ENCODE results near the gene WDR46. TPM values are rescaled to one million over a fixed set of nuclear protein-coding genes. Genes with fewer than 3 reads are reported as not detected.

Gene WDR46
- total and polyA plus RNA-seq, 2 donors (not counting 3 experiments of a cell fraction or from before 2014, with no cell fraction given), result 61.4 to 71.2 TPM

GRCh38 chr6:33279257-33279695 lies 9.8 kb downstream of the WDR46 start:
- Histone ChIP-seq H4K20me1 (replicated peaks; ENCODE audit: control insufficient read depth, extremely low read depth, insufficient read depth, low read length) (no peaks in the 10 kb centered on the region), H3K4me1 (ENCODE audit: control insufficient read depth, extremely low read depth, insufficient read depth, low read length) (peaks cover 25% of the 10 kb centered on the region), H3K79me2 (ENCODE audit: control insufficient read depth, insufficient read depth, low read length) (peaks cover 16% of the 10 kb centered on the region), H2AFZ (ENCODE audit: low read depth, low read length) (no peak overlapping the region), H3K9ac (replicated peaks; ENCODE audit: extremely low read depth, insufficient read depth, low read length) (no peak overlapping the region), H3K36me3 (ENCODE audit: control insufficient read depth in 2 of 2, extremely low read depth in 1 of 2, insufficient read depth in 2 of 2, low read length in 2 of 2) (peaks cover 3 to 36% of the 10 kb centered on the region in 2 experiments), H3K4me3 (replicated peaks in 1 of 3; ENCODE audit: insufficient read depth in 1 of 3, low read depth in 1 of 3, low read length in 3 of 3) (no peak overlapping the region), H3K27ac (ENCODE audit: insufficient read depth, low read depth, low read length) (no peak overlapping the region), H3K9me1 (replicated peaks; ENCODE audit: control insufficient read depth, extremely low read depth, insufficient read depth, low read length) (no peaks in the 10 kb centered on the region), H3K4me2 (ENCODE audit: insufficient read depth, low read length) (no peak overlapping the region), H3K9me3 (replicated peaks; ENCODE audit: control insufficient read depth, insufficient read depth, low read length) (no peaks in the 10 kb centered on the region), H3K27me3 (ENCODE audit: control insufficient read depth in 2 of 2, insufficient read depth in 2 of 2, low read length in 2 of 2) (no peaks in the 10 kb centered on the region)
- FAIRE-seq (no peak), DNase-seq (ENCODE audit: low read depth, low spot score) (no peak)
- POLR2A ChIA-PET, result interaction anchor here (2.3 kb wide), 1 partner anchor 20 kb away, joined by 8 read pairs; no protein-coding TSS in a partner anchor
- BruUV-seq (replicated peaks), result TSS peak; percentile 11
- intact Hi-C loops (cut with micrococcal nuclease) (no loop called here), dilution Hi-C loops (cut with MboI; ENCODE audit: extremely low pct_ligation_motif_present, low sequenced_read_pairs) (no loop called here)
- TF ChIP-seq MYC (IDR thresholded peaks at IDR 0.05; ENCODE audit: low read depth, low read length), result no peak
- no peak for TF ChIP-seq POLR2AphosphoS5 (IDR thresholded peaks at IDR 0.05; ENCODE audit: insufficient read depth, low read depth, low read length)
- TF ChIP-seq MAX (IDR thresholded peaks at IDR 0.05; ENCODE audit: insufficient read depth, insufficient read length), result no peak
- no peak for TF ChIP-seq POLR2A (IDR thresholded peaks at IDR 0.05; ENCODE audit: low read depth, low read length)
- no peak for TF ChIP-seq CTCF (IDR thresholded peaks at IDR 0.05; ENCODE audit: extremely low read depth in 1 of 2, insufficient read depth in 1 of 2, low read depth in 1 of 2, low read length in 2 of 2)
- TF ChIP-seq GATA2 (IDR thresholded peaks at IDR 0.05; ENCODE audit: insufficient read depth, insufficient read length, low read depth, low read length), result no peak
- no peak for TF ChIP-seq JUN (IDR thresholded peaks at IDR 0.05; ENCODE audit: borderline replicate concordance, insufficient read depth, insufficient read length, low read depth)
- no peak for TF ChIP-seq EZH2 (IDR thresholded peaks at IDR 0.05; ENCODE audit: borderline replicate concordance, low read depth, low read length, severe bottlenecking)
- TF ChIP-seq FOS (IDR thresholded peaks at IDR 0.05; ENCODE audit: borderline replicate concordance, insufficient read depth, low read length), result no peak
- CTCF ChIA-PET, result interaction anchor here (1.0 to 4.0 kb wide), 4 partner anchors 10 to 146 kb away, joined by 3 to 39 read pairs (median 6); partner anchors contain the start of genes PFDN6, RGL2 and WDR46
